Stimulated activated CD4-positive, alpha-beta T cell treated with anti-CD3 and anti-CD28 coated beads, Interleukin-2, amount 100 ng/mL, for 4 hours (primary cell): ENCODE results near the gene MAFF.

ENCODE experiments used
- DNase-seq: peaks from one replicate; pipeline ENCODE4 v3.0.0-alpha.2; 2020; ENCODE audit warnings: low read depth

MAFF gene

DNA sequence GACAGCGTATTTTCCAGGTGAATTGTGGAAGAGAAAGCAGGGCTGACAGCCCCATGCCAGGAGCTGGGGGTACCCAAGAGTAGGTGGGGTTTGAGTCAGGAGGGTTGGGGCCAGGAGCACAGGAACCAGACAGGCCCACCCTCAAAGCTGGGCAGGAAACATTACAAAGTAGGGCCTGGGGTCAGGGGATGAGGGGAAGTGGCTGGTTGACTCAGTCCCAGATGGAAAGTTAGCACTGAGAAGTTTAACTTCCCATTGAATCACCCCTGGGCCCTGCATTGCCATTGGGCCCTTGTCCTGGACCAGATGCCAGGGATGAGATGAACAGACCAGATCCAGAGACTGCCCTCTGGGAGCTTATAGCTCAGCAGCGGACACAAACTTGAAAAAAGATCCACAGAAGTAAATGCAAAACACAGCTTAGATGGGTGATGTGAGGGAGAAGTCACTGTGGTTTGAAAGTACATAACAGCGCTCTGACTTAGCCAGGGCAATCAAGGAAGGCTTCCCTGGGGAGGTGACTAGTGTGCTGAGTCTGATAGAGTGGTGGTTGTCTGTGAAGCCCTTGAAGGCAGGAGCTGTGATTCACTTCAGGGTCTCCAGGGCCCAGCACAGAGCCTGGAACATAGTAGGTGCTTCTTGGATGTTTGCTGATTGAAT lies 2.2 kb downstream of the MAFF start:
- no peak for DNase-seq

DNA sequence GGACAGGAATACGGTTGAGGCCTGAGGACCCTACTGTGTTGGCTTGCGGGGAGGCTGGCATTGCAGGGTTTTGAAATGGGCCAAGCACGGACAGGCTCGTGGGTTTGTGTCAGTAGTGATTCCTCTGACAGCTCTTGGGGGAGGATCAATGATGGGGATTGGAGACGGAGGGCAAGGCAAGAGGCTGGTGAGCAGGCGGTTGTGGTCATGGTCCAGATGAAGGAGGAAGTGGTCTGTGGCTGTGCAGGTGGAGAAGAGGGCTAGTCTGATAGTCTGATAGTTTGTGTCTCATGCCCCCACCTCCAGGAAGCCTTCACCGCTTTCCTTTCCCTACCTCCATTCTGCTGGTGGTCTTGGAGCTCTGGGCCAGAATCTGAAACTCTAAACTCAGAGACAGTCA lies 3.0 kb downstream of the MAFF start:
- DNase-seq: no peak

DNA sequence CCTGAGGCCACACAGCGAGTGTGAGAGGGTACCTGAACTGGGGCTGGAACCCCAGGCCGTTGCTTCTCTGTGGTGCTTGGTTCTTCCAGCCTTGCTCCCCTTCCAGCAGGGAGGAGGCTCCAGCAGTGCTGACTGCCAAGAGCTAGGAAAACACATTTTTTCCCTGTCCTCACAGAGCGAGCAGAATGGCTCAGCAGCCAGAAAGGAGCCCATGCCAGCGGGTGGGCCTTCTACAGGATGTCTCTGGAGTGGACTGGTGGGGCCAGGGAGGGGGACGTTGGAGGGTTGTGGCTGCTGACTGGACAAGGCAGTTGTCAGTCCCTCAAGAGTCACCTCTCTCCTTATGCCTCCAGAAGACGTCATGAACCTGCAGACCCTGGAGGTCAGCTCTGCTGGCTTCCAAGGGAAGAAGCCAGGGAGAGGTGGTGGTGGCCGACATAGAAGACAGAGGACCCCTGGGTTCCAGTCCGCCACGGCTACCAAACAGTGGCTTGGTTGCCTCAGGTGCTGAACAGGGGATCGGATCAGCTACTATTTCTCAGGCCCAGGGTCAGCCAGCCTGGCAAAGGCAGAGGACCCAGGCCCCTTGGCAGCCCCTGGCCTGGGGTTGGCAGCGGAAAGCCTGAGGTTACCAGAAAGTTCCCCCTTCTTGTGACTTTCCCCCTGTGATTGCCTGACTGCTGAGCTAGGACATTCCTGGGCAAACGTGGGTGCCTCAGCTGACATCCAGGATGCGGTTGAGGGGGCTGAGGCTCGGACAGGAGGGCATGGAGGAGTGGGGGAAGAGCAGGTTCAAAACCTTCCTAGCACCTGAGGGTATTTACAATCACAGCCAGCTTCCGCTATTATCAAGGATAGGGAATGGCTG lies 3.7 kb downstream of the MAFF start:
- no peak for DNase-seq

DNA sequence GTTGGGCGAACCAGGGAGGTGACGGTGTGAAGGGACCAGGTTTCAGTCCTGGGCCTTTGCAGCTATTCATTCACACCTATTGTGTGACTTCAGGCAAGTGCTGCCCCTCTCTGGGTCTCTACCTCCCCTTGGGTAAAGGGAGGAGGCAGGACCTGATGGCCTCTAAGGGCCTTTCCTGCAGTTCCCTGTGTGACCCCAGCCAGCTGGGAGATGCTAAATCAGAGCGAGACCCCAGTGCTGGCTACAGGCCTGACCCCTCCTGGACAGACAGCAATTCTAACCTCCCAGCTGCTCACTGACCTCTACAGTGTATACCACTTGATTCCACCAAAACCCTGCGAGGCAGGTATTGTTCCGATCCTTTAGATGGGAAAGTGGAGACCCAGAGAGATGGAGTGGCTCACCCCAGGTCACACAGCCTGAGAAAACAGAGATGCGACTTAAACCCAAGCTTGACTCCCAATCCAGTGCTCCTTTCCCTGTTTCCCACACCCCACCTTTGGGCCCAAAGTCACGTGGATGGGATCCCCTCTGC lies 6.2 kb downstream of the MAFF start:
- DNase-seq: no peak

DNA sequence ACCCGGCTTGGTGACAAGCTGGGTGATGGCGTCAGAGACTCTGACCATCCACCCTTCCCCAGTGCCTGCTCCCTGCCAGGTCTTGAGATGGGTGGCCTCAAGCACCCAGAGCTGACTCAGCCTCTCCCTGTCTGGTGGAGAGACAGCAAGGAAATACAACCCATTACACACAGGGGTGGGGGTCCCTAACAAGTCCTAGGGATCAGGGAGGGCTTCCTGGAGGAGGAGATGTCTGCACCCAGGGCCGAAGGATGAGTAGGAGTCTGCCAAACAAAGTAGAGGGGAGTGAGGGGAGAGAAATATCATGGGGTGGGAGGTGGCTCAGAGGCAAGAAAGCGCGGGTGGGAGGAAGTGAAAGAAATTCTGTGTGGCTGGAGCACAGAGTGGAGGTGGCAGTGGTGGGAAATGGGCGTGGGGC lies 6.8 kb downstream of the MAFF start:
- DNase-seq: no peak

DNA sequence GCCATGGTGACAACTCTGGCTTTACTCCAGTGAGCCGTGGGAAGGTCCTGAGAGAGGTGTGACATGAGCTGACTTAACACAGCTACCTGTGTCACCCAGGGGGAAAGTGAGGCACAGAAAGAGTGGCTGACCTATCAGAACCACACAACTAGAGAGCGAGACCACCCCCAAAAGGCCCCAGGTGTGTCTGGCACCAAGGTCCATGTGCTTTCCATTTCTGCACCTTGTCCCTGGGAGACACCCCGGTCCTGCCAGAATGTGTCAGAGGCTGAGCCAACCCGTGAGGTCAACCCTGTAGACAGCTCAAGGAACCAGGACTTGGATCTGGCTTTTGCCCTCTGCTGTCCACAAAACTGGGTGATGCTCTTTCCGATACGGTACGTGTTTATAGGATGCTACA lies 9.8 kb downstream of the MAFF start:
- DNase-seq: no peak

DNA sequence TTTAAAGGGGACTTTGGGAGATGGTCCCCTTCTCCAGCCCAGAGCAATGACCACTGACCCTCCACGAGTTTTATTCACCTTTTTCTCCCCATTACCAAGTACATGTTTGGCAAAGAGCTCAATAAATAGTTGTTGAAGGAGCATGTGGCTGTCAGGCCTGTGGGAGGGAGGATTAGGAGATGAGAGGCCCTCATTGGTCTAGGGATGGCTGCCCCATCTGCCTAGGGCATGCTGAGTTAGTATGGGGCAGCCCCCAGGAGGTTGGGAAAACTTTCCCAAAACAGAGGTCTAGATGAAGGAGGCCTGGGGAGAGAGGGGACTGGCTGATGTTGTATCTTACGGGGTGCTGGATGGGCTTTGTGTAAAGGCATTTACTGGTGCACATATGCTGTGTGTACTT lies 10.6 kb downstream of the MAFF start:
- DNase-seq: no peak

DNA sequence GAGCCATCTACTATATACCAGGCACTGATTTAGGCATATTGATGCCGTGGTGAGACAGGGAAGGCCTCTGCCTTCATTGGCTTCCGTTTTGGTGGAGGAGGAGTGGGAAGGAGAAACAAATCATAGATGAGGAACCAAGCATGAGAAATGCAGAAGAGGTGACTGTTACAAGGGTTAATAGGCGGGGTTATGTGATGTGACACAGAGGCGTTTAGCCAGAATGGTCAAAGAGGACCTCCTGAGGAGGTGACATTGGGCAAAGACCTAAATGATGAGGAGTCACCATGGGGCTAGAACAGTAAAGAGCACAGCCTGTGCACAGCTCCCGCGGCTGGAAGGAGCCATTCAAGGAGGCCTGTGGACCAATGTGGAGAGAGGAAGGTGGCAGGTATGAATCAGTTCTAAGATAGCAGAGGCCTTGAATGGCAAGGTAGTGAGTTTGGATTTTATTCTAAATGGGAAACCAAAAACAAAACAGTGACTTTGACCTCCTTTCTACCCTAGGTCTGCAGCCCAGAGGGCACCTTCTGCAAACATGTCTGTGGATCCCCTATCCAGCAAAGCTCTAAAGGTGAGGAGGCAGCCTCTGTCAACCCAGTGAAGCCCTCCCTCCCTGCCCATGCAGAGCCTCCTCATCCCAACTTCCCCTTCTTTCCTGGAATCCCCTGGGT lies 11.7 kb downstream of the MAFF start:
- DNase-seq: no peak

DNA sequence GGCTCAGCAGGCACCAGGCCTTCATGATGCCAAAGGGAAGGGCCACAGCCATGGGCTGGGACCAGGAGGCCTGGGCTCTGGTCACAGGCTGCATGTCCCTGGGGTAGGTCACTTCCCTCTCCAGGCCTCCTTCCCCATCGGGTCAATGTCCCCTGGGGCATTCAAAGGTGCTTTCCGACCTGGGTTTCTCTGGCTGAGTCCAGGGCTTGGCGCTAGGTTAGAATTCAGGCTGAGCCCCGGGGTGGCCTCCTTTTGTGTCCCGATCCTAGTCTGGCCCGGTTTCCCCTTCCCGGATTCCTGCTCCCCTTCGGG lies 12.2 kb downstream of the MAFF start:
- DNase-seq: no peak

DNA sequence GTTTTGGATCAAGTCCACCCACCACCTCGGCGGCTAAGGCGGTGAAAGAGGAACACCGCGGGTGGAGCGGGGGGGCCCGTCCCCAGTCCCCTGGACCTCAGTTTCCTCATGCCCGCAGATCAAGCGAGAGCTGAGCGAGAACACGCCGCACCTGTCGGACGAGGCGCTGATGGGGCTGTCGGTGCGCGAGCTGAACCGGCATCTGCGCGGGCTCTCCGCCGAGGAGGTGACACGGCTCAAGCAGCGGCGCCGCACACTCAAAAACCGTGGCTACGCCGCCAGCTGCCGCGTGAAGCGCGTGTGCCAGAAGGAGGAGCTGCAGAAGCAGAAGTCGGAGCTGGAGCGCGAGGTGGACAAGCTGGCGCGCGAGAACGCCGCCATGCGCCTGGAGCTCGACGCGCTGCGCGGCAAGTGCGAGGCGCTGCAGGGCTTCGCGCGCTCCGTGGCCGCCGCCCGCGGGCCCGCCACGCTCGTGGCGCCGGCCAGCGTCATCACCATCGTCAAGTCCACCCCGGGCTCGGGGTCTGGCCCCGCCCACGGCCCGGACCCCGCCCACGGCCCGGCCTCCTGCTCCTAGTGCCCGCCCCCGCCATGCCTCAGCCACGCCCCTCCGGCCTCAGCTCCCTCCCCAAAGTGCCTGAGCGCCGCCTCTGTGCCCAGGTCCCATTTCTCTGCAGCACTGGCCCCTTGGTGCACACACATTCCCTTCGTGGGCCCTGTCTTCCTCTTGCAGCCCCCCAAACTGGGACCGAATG lies 12.7 kb downstream of the MAFF start:
- peak; percentile 49 for DNase-seq

DNA sequence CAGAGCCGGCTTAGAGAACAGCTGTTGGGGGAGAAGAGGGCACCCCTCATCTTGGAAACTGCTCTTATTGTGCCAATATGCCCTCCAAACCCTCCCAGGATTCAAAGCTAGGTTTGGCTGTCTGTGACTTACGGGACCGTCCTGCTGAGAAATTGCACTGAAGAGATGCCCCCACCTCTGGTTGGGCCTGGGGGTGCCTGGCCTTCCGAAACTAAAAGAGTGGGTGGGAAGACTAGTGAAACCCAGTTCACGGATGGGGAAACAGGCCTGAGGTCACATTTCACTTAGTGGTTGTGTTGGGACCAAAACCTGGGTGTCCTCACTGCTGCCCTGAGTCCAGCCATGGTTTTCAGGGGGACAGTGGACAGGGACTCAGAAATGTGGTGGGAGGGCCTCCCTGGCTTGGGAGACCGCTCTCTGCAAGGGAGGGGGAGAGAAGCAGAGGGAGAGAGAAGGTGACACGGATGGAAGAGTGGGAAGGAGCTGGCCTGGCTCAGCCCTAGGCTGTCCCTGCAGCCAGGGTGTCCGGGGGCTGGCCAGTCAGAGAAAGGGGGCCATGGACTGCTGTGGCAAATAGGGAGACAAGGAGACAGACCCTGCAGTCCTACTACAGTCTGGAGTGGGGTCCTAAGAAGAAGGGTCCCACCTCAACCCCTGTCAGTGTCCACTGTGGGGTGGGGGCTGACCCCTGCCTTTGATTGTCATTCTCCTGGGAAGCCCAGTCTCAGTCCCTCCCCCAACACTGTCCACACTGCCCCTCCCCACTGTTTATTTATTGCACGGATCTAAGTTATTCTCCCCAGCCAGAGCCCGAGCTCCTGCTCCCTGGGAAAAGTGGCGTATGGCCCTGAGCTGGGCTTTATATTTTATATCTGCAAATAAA lies 13.6 kb downstream of the MAFF start:
- no peak for DNase-seq

DNA sequence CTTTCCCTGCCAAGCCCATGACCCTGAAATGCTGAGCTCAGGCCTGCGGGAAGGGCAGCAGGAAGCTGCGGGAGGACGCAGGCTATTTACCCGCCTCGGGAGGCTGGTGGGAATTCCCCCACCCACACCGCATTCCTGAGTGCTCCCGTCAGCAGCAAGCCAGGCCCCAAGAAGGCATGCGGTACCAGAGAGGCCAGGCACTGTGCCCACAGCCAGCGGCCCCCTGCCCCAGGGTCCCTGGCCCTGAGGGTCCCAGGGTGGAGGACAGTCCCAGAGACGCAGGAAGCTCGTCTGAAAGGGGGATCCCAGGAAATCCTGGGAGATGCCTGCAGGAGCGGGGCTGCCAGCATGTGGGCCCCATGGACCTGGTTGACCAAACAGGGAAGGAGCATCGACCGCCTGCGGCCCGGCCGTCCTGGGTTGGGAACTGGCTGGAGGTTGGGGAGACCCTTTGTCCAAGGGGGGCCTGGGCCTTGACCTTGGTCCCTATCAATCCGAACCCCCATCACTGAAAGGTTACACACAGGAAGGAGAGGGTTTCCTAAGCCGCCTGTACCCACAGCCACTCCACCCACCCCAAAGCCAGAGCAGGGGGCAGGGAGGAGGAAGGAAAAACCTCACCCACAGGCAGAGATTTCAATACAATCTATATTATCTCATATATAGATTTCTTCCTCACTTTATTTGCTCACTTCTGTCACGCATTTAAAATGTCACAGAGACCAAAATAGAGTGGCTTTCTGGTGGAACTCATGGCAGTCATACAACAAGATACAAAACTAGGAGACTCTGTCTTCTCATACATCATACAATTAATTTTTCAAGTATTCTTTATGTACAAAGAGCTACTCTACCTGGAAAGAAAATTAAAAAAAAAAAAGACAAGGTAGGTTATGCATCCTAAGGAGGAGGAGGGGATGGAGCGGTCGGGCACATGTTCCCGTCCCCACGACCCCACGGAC lies 17.1 kb downstream of the MAFF start:
- DNase-seq: peak; percentile 31

DNA sequence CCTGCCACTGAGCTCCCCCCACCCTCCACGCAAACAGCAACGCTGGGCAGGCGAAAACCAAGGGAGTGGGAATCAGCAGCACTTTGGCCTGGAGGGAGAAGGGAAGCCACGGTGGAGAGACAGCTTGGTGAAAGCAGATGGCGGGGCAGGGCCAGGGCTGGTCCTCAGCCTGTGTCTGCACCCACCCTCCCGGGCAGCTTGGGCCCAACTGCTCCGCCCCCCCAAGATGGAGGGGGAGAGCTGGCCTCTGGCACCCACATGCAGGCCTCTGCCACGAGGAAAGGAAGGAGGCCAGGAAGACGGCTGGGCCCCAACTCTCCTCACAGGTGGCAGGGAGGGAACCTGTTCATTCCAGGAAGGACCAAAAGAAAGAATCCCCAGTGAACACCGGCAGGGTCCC lies 17.8 kb downstream of the MAFF start:
- DNase-seq: no peak

DNA sequence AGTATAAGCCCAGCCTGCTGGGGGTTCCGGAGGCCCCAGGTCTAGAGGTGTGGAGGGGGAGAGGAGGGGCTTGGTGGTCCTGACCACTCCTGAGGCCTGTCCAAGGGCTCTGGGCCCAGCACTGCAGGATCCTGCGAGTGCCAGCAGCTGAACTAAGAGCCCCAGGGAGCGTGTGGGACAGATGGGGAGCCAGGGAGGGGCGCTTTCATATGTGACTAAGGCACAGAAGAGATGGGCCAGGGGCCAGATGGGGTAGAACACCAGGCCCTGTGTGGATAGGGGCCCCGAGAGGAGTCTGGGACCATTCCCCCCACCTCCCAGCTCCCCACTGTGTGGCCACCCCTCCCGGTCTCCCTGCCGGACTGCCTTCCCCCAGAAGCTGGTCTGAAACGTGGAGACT lies 18.4 kb downstream of the MAFF start:
- DNase-seq: no peak

DNA sequence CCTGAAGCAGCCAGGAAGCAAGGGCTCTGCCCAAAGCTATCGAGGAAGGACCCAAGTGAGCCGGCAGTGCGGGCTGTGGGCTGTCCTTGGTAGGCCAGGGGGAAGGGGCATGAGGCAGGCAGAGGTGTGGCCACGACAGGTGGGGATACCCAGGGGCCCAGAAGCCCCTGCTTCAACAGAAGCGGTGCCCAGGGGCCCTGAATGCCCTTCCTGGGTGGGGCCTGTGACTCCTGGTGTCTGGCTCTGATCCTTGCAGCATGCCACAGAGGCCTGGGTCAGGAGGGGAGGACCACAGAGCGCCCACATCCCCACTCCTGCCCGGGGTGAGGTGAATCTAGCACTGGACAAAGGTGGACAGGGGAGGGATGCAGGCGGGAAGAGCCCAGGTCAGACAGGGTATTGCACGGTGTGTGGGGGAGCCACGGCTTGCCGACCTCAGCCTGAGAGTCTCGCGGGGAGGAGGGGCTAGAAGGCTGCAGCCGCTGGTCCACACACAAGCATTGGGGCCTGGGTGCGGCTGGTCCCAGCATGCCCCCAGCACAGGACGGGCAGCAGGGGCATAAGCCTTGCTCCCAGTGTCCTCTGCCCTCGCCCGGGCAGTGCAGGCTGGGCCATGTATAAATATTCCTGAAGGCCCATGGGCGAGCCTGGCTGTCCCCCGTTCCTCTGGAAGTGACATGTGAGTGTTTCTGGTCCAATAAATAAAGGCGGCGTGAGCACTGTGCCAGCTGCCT lies 19.0 kb downstream of the MAFF start:
- no peak for DNase-seq

DNA sequence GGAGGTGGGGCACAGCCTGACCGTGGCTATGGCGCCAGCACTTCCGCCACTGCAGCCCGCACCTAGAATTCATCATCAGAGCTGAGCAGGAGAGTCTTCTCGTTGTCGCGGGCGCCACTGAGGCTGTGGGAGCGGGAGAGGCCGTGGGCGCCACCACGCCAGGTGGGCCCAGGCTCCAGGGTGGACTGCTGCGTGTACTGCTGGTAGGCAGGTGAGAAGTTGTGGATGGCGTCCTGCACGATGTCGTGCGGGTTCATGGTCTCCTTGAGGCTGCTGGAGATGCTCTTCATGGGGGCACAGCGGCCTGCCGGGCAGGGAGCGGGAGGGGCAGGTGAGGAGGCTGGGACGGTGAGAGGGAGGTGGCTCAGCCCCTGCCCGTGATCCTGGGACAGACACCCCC lies 19.6 kb downstream of the MAFF start:
- no peak for DNase-seq

DNA sequence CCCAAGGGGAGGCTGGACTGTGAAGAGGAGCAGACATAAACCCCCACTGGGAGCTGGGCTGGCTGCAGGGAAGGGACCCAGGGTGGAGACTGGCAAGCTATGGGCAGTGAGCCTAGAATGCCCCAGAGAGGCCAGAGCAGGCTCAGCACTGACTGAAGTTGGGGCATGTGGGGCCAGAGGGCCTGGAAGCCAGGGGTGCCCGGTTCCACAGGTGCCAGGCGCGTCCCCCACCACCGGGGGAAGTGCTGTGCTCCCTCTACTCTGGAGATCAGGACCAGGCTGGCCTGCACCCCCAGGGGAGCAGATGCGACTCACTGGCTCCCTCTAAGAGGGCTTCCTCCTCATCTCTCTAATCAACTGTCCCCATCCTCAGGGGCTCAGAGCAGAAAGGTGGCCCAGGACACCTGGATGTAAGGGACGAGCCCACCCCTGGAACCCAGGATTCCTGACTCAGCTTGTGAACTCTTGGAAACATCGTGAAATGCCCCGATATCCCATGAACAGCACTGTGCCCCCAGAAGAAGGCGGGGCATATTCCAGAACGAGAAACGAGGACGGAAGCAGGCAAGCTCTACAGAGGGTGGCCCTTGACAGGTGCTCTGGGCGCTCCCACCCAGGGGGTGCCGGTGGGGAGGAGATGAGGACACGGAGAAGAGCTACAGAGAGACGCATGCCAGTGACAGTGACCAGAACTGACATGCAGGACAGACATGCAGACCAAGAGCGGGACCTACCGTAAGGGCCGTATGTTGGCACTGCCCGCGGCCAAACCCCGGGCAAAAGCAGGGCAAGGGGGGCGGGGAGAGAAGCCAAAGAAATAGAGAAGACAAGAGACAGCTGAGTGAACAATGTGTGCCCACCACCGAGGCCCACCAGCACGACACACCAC lies 20.4 kb downstream of the MAFF start:
- no peak for DNase-seq

DNA sequence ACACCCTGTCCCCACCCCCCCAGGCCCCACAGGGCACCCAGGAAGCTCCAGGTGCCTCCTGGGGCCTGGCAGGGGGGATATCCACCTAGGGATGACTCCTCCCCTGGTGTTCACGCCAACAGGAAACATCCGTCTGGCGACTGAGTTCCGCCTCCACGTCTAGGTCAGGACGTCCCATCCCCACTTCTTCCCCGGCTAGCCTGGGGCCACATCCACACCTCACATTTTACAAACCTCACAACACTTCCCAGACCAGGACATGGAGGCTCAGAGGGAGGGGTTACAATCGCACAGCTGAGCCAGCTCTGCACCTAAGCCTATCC lies 21.0 kb downstream of the MAFF start:
- no peak for DNase-seq
